PFSK-1 (cell line): ENCODE results near the gene LRRC4.

Source experiments
- FOXP2 ChIP-seq: optimal IDR thresholded peaks from 2 replicates; pipeline ENCODE3; 2011; ENCODE audit warnings: borderline replicate concordance, control low read depth, inconsistent platforms; ENCODE audit not compliant: insufficient read depth; ENCODE audit errors: extremely low read length, extremely low read depth
- POLR2AphosphoS5 ChIP-seq: IDR thresholded peaks from 2 replicates; pipeline ENCODE4 v1.6.1; 2012; ENCODE audit warnings: low read depth, mild to moderate bottlenecking, control low read depth, low read length, moderate library complexity
- REST ChIP-seq, 2 experiments: IDR thresholded peaks; 2 replicates each; pipeline versions ENCODE4 v1.6.1 to v1.8.0; 2011 to 2012; ENCODE audit warnings: low read depth in 2 of 2, low read length in 2 of 2, control low read depth in 1 of 2, inconsistent platforms in 1 of 2, mild to moderate bottlenecking in 1 of 2, moderate library complexity in 1 of 2; ENCODE audit not compliant: insufficient read depth in 1 of 2
- SIN3A ChIP-seq: IDR thresholded peaks from 2 replicates; pipeline ENCODE4 v1.6.1; 2012; ENCODE audit warnings: mild to moderate bottlenecking, low read length, moderate library complexity, borderline replicate concordance; ENCODE audit not compliant: insufficient read depth
- TAF1 ChIP-seq: IDR thresholded peaks from 2 replicates; pipeline ENCODE4 v1.6.1; 2012; ENCODE audit warnings: low read length, control low read depth, borderline replicate concordance; ENCODE audit not compliant: insufficient read depth

The LRRC4 gene

GRCh38 chr7:127979113-127979727, 52.0 kb downstream of the LRRC4 start:
- TF ChIP-seq POLR2AphosphoS5 (no peak), FOXP2 (no peak), SIN3A (no peak), REST (IDR thresholded peaks at IDR 0.05; ENCODE audit: insufficient read depth in 1 of 2, low read depth in 2 of 2, low read length in 2 of 2) (no peak), TAF1 (no peak)

GRCh38 chr7:127978421-127978820, 52.8 kb downstream of the LRRC4 start:
- TF ChIP-seq TAF1, result no peak
- TF ChIP-seq POLR2AphosphoS5, result no peak
- no peak for TF ChIP-seq SIN3A
- no peak for TF ChIP-seq FOXP2
- no peak for TF ChIP-seq REST (IDR thresholded peaks at IDR 0.05; ENCODE audit: insufficient read depth in 1 of 2, low read depth in 2 of 2, low read length in 2 of 2)
